Occipital lobe (tissue), 2 donors: ENCODE data around the gene SLCO3A1. TPM values are rescaled to one million over a fixed set of nuclear protein-coding genes. Genes with fewer than 3 reads are reported as not detected.
"Not testable (repeated sequence)": the region's sequence is repeated elsewhere in the genome, so short reads cannot be mapped to it uniquely, and the experiment has no call there.

Experiments
- DNase-seq: peaks from one replicate; lab custom pipeline; 2025; lab: John Stamatoyannopoulos, UW
- total RNA-seq: library from RNA; depleted of rRNA; stranded (reverse); fragments of >200 nt; gene quantifications from one replicate; pipeline ENCODE4 v1.2.3, GENCODE V29; 2014

The SLCO3A1 gene
- total RNA-seq, 1 donor from 2014 or later = 9.8 TPM

GRCh38 chr15:91963747-91964146, 110.2 kb downstream of the SLCO3A1 start:
- DNase-seq = not testable (repeated sequence)

DNA sequence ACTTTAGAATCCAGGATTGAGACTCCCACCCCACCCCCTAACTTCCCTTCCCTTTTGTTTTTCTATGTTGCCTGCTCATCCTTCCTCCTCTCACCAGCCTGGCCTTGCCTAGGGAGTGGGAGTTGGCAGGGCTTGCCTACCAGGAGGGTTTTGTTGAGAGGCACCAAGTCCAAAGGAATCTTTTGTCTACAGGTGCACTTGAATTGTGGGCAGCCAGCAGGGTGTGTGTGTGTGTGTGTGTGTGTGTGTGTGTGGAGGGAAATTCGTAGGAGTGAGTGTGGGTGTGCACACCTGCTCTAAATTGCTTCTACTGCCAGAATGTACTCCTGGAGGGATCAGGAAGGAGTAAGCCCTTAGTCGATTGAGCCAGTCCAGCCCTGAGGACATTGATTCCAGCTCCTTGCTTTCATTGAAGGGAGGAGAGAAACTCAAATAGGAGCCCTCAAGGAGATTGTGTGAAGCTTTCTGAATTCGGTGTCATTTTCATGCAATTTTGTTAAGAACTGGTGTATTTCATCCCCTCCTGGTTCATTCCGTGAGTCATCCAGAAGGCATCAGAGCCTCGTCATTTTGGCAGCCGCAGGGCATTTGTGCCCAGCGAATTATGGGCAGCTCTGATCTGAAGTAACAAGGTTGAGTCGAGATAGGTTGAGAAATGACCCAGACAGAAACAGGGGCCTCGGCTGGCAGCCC, 112.1 kb downstream of the SLCO3A1 start:
- peak; percentile 22 for DNase-seq

GRCh38 chr15:91966194-91966552, 112.7 kb downstream of the SLCO3A1 start:
- DNase-seq = no peak

- no peak for DNase-seq
These were observed 114.6 kb downstream of the SLCO3A1 start for GRCh38 chr15:91967935-91968606.

DNA sequence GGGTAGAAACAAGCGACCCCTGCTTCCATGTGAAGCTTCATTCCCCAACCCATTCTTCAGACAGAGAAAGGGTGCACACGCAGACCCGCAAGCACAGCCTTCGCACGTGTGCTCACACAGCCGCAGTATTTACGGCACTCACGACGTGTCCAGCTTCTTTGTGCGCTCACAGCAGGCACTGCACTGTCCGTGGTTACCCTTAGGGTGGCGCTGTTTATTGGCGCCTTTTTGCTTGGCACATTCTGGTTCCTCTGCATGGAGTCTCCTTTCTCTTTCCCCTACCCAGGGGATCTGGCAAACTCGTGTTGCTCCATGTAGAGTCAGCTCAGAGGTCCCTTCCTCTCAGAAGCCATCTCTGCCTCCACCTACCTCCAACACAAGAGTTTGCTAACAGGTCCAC, 115.1 kb downstream of the SLCO3A1 start:
- DNase-seq = no peak

DNA sequence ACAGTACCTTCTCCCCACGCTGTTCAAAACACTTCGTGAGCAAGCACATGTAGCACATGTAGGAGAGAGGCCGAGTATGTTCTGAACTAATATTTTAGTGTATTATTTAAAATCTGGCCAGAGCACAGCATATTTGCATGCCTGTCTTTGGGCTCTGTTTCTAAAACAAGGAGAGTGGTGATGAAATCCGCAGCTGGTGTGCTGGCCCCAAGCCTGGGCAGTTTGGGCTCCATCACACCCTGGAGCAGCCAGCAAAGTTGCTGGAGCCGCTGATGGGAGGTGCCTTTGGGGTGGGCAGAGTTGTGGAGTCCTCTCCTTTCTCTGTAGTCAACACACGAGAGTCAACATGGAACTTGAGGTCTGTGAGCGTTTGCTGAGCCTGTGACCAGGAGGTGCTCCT, 116.6 kb downstream of the SLCO3A1 start:
- peak; percentile 31 for DNase-seq

DNA sequence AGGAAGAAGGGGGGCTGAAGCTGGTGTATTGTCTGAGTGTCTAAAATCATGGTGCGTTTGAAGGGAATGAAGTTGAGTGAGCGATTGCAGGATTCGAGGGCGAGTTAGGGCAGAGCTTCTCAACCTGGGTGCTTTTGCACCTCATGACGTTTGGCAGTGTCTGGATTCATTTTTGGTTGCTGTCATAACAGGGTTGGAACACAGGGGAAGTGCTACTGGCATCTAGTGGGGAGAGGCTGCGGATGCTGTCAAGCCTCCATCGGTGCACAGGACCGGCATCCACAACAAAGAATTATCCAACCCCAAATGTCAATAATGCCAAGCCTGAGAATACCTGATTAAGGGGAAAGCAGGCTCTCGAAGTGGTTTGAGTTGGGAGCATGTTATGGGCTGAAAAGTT, 120.0 kb downstream of the SLCO3A1 start:
- DNase-seq = no peak

DNA sequence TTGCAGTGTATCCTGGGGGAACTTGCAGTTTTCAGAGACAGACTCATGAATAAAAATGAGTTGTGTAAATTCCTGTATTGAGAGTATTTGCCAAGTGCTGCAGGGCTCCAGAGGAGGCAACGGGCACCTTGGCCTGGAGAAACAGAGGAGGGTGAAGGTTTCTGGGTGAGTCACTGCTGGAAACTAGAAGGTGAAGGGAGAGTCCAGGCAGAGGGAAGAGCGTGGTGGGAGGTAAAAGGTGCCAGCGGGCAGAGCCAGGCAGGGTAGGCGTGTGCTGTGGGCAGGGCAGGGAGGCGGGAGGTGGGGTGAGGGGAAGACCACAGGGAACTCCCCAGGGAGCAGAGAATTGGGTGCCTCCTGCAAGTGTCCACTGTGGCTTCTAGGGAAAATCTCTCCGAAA, 120.8 kb downstream of the SLCO3A1 start:
- no peak for DNase-seq

GRCh38 chr15:91975241-91975978, 121.9 kb downstream of the SLCO3A1 start:
- DNase-seq = no peak

- no peak for DNase-seq
These were observed 123.5 kb downstream of the SLCO3A1 start for GRCh38 chr15:91976966-91977365.

DNA sequence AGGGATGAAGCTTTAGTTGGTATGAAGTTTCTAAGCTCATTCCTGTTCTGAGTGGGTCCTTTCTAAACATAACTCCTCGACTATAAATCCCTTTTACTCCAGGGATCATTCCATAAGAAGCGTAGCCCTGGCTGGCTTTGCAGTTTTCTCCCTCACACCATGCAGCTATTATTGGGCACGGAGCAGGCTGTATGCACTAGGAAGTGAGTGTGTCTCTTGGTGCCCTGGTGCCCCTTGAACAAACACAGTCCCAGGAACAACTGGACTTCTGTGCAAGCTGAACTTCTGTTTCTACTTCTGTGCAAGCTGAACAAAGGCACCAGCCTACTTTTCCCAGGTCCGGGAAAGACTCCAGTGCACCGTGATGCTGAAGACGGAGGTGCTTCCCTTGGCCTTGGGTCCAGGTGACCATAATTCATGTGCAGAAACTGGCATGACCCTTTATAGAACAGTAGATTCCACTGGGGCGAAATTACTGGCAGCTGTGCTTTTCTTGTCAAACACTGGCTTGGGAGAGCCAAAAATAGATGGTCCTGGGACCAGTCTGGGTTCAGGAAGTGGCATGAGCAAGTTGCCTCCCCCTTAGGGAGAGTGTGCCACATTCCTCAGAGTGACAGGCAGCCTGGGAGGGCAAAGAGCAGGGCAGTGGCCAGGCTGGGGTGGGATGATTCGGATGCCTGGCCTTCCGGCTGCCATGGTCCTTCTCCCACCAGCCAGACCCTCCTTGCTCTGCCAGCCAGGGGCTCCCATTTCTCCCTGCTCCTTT, 127.2 kb downstream of the SLCO3A1 start:
- DNase-seq = no peak

DNA sequence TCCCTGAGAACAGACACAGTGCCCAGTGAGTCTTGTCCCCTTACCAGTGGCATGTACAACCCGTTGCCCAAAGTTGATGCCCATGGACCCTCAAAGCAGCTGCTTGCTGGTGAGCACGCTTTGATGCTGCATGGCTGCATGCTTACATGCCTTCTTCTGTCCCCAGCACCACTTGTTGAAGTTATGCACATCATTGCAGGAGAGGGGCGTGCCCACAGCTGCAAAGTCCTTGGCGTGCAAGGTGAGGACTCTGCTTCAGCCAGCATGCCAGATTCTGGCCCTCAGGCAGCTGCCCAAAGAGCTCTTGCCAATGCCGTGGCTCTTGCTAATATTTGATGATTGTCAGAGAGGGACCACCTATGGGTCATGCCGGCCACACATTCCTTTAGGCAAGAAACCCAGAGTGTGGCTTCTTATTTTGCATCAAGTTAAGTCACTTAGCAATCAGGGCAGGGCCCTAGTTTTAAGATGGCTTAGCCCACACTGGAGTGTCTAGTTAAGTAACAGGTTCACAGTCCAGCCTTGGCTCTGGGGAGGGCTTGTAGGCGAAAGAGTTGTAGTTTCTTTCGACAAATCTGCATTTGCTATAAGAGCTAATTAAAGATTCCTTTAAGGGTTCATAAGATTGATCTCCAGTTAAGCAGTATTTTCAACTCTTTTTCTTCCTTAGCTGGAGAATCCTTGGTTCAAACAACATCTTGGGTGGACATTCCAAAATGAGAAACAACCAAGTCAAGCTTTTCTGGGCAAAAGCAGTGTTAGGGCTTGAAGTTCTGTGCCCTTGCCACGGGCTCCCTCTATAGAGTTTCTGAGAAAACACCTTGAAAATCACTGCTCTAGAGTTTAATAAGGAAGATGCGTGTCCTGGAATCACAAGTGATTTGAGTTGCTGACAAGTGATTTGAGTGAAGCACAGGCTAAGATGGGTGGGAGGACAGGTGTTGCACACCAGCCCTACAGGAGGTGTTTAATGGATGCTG, 128.6 kb downstream of the SLCO3A1 start:
- DNase-seq = no peak

GRCh38 chr15:91983729-91984340, 130.3 kb downstream of the SLCO3A1 start:
- DNase-seq = no peak

DNA sequence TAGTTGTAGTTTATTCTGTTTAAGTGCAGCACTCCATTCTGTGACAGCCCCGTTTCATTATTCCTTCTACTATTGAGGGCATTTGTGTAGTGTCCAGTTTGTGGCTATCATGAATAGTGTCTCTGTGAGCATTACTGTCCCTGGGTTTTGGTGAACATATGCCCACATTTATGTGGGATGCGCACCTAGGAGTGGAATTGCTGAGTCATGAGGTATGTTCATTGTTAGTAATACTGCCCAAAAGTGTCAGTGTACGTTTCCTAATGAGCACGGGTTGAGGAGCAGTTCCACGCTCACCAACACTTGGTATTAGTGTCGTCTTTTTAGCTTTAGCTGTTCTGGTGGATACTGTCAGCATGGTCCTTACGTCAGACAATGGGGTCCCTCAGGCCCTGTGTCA, 131.8 kb downstream of the SLCO3A1 start:
- DNase-seq = no peak

DNA sequence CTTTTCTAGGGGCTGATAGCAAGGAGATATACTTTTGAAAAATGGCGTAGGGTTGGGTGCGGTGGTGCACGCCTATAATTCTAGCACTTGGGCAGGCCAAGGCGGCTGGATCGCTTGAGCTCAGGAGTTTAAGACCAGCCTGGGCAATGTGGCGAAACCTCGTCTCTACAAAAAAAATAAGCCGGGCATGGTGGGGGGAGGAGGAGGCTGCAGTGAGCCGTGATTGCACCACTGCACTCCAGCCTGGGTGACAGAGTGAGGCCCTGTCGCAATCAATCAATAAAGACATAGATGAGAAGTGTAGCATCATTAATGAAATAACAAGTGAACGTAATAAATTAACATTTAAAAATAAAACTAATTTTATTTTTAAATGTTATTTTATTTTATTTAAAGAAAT, 134.6 kb downstream of the SLCO3A1 start:
- DNase-seq = no peak

DNA sequence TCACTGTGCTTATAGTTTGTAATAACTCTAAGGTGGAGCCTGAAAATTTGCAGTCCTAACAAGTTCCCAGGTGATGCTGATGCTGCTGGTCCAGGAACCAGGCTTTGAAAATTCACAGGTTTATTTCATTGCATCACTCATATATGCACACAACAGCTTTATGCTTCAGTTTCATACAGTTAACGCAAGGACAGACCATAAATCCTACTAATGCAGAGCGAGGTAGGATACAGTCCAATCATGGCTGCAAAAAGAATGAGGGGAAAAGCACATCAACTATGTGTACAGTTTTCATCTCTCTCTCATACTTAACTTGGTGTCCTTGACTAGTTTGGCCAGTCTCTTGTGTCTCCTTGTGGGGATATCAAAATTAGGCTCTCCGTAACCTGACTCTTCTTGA, 135.1 kb downstream of the SLCO3A1 start:
- no peak for DNase-seq

DNA sequence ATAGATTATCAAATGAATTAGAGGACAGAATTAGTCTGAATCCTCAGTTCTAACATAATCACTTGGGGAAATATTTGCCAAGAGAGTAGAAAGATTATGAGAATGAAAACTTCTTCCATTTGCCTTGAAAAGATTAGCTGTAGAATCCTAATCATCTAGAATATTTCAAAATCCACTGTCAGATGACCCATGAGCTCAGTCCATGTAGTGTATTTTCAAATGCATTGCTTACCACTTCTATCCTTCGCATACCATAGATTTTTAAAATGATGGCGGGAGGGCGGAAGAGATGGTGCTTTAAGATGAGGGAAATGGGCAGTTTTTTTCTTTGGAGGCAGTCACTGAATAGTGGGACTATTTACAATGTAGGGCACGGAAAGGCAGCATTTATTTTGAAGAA, 136.3 kb downstream of the SLCO3A1 start:
- no peak for DNase-seq

- DNase-seq = no peak
These were observed 139.4 kb downstream of the SLCO3A1 start for GRCh38 chr15:91992945-91993344.

DNA sequence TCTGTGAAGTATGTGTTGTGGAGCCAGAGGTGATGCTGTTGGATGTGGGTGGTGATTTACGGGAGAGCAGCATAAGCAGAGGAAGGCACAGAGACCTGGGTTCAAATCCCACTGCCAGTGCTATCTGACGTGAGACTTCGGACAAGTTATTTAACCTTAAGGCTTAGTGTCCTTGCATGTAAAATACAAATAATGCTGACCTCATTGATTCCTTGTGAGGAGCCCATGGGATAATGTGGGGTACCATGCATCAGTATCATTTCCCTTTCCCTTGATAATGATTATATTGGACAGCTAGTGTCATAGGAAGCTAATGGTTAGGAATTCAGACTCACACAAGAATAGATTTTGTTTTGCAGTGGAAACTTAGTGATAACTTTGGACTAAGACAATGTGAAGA, 141.6 kb downstream of the SLCO3A1 start:
- no peak for DNase-seq

DNA sequence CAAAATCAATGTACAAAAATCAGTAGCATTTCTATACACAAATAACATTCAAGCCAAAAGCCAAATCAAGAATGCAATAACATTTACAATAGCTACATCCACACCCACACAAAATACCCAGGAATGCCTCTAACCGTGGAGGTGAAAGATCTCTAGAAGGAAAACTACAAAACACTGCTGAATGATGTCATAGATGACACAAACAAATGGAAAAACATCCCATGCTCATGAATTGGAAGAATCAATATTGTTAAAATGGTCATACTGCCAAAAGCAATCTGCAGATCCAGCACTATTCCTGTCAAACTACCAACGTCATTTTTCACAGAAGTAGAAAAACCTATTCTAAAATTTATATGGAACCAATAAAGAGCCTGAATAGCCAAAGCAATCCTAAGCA, 143.7 kb downstream of the SLCO3A1 start:
- DNase-seq = no peak
